ENCODE results near the gene ZBED6.

DNA sequence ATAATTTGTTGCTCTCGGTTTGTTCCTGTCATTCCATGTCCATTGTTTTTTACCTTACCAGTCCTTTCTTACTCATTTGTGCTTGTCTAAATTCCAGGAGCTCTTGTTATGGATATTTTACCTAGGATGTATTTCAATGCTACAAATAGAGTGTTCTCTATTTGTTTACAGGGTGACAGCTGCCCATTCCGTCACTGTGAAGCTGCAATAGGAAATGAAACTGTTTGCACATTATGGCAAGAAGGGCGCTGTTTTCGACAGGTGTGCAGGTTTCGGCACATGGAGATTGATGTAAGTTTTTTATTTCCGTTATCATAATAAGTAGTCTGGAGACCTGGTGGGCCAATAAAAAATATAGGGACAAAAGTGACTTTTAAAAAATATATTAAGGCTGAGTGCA, 23.0 kb downstream of the ZBED6 start:
- TF ChIP-seq POLR2A (IDR thresholded peaks at IDR 0.05; ENCODE audit: low read length) (no peak), GATA1 (IDR thresholded peaks at IDR 0.05; ENCODE audit: low read depth, low read length) (no peak)
